Kidney (tissue), 14 donors: ENCODE results near the gene RTP5. TPM values are rescaled to one million over a fixed set of nuclear protein-coding genes. Genes with fewer than 3 reads are reported as not detected.

Source experiments
- DNase-seq, 5 donors: peaks; one replicate each; pipeline ENCODE4 v3.0.0-alpha.2; 2013 to 2020
- FAIRE-seq: peaks from 2 replicates; lab custom pipeline; 2012; peaks lifted over from hg19 to GRCh38; lab: Jason Lieb, UNC
- H3K27ac ChIP-seq, 2 donors: one replicate each; pipeline ENCODE4 v1.7.0; 2013; ENCODE audit warnings: low read depth in 2 of 2, low read length in 2 of 2, inconsistent platforms in 1 of 2
- H3K27me3 ChIP-seq: one replicate; pipeline ENCODE4 v1.7.1; 2013; ENCODE audit warnings: low read length, inconsistent platforms; ENCODE audit not compliant: control insufficient read depth, insufficient read depth
- H3K36me3 ChIP-seq, 3 donors: one replicate each; pipeline versions ENCODE4 v1.7.0 to v1.7.1; 2013; ENCODE audit warnings: low read length in 3 of 3, control low read depth in 1 of 3, inconsistent platforms in 1 of 3; ENCODE audit not compliant: insufficient read depth in 3 of 3, control insufficient read depth in 2 of 3
- H3K4me1 ChIP-seq, 3 donors: one replicate each; pipeline versions ENCODE4 v1.7.0 to v1.7.1; 2013; ENCODE audit warnings: low read length in 3 of 3, inconsistent platforms in 1 of 3, low read depth in 1 of 3; ENCODE audit not compliant: control insufficient read depth in 2 of 3, insufficient read depth in 2 of 3
- H3K4me3 ChIP-seq, 3 donors: one replicate each; pipeline versions ENCODE4 v1.7.0 to v1.8.1; 2013; ENCODE audit warnings: low read length in 3 of 3, control low read depth in 1 of 3, inconsistent platforms in 1 of 3
- H3K9ac ChIP-seq, 3 donors: one replicate each; pipeline versions ENCODE4 v1.7.0 to v1.7.1; 2013; ENCODE audit warnings: low read length in 3 of 3, control low read depth in 1 of 3, inconsistent platforms in 1 of 3
- H3K9me3 ChIP-seq, 3 donors: one replicate each; pipeline versions ENCODE4 v1.7.0 to v1.7.1; 2013; ENCODE audit warnings: low read length in 3 of 3, control low read depth in 1 of 3, inconsistent platforms in 1 of 3; ENCODE audit not compliant: control insufficient read depth in 2 of 3, insufficient read depth in 1 of 3
- intact Hi-C: fragments of 100-400 bp; cut with DNase I; formaldehyde crosslinking; loops from one replicate; pipeline ENCODE4 v1.11.1; 2022
- polyA plus RNA-seq: library from polyadenylated mRNA; stranded (reverse); fragments of 350-450 nt; fragmentation: Illumina TruSeq; extraction: RNeasy Lipid Tissue Mini Kit (QIAGEN cat#74804); gene quantifications from one replicate; pipeline ENCODE4 v1.2.3, GENCODE V29; 2014; ENCODE audit warnings: low read depth, low replicate concordance; ENCODE audit not compliant: insufficient read depth
- total RNA-seq: library from RNA; stranded (reverse); fragmentation: NEBNext Ultra II Directional; extraction: Animal tissue kit (Norgen Biotek cat#: 25700); gene quantifications from one replicate; pipeline ENCODE4 v1.2.1, GENCODE V29; 2021
- TF ChIP-seq, protein P1 (sequence below): IDR thresholded peaks from 3 replicates; pipeline ENCODE4 v1.5.1; 2012; ENCODE audit warnings: mild to moderate bottlenecking, moderate library complexity, borderline replicate concordance; ENCODE audit not compliant: insufficient read depth; ENCODE audit errors: extremely low read depth
- donor health status: control.
- donor health status: control.
- donor health status: control.
- donor health status: control.
- donor health status: control.
- donor health status: DM: yes; HTN: yes; CAD: no.
- donor health status: Normal renal cell carcinoma (clear cell type).

The RTP5 gene
- total and polyA plus RNA-seq, 2 donors from 2014 or later = 0.13 TPM; not detected in 1

DNA sequence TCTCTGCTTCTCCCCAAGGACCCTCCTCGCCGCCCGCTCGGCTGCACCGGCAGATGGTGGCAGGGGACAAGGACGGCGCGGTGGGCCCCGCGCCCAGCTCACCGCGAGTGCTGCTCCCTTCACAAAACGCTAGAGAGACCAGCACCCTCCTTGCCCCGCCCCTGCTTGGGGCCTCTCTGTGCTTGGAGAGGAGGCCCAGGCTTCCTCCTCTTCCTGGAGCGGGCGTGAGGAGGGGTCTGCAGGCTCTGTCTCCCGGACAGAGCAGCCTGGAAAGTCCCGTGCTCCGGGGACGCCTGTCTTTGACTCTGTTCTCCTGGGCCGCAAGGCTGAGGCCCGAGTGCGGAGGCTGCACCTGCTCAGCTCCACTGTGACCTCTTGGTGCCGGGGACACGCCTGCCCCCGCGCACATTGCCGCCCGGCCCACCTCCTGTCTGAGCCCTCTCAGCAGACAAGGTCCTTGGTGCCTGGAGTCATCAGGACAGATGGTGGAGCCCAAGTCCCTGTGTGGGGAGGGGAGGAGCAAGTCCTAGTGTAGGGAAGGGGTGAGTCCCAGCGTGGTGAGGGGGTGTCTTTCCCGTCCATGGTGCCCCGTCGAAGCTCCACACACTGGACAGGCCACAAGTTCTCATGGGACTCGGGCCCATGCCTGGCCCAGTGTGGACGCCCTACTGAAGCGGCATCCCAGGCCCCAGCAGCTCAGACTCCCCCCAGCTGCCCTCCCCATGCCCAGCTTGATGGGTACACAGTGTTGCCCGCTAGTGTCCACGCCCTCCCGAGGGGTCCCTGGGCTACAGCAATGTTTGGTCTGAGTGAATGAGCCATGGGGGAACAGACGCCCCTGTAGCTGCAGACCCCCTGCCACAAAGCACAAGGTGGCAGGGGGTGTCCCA lies 33.8 kb downstream of the RTP5 start:
- no peak for FAIRE-seq

DNA sequence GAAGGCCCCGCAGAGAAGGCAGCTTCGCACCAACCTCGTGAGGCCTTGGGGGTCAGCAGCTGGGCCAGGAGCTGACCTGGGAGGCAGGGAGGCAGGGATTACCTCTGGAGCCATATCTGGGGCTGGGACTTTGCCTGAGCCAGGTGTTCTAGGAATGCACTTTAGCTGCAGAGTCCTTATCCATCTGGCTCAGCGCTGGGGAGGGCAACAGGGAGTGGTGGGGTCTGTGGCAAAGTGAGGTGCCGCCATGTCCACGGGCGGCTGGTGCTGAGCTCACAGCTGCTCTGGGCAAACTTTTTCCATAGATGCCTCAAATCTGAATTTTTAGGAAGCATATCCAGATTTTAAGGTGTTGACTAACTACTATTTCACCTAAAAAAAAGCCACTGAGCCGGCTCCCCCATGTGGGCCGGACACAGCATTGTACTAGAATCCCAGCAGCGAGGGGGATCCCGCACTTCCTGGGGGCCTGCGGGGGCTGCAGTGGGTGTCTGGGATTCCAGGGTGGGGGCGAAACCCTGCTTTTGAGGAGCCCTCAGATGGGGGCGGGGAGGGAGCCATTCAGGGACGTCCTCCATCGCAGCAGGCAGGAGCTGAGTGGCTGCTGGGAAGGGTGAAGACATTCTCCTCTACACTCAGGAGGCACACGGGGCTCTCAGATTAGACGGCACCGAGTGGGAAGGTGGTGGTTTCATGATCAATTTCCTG lies 34.6 kb downstream of the RTP5 start:
- H3K27ac ChIP-seq = no peak overlapping the region

More for the DNA sequence above, 33.8 kb downstream of the RTP5 start:
- Histone ChIP-seq H3K27ac (no peak overlapping the region), H3K4me1 (peaks cover 0 to 5% (median 0%) of the 10 kb centered on the region in 3 donors), H3K36me3 (no peaks in the 10 kb centered on the region), H3K27me3 (no peaks in the 10 kb centered on the region), H3K9me3 (no peaks in the 10 kb centered on the region), H3K4me3 (no peak overlapping the region), H3K9ac (no peak overlapping the region)
- peak in 2 of 5 donors; percentile 63 to 68 for DNase-seq
- TF ChIP-seq, protein P1, sequence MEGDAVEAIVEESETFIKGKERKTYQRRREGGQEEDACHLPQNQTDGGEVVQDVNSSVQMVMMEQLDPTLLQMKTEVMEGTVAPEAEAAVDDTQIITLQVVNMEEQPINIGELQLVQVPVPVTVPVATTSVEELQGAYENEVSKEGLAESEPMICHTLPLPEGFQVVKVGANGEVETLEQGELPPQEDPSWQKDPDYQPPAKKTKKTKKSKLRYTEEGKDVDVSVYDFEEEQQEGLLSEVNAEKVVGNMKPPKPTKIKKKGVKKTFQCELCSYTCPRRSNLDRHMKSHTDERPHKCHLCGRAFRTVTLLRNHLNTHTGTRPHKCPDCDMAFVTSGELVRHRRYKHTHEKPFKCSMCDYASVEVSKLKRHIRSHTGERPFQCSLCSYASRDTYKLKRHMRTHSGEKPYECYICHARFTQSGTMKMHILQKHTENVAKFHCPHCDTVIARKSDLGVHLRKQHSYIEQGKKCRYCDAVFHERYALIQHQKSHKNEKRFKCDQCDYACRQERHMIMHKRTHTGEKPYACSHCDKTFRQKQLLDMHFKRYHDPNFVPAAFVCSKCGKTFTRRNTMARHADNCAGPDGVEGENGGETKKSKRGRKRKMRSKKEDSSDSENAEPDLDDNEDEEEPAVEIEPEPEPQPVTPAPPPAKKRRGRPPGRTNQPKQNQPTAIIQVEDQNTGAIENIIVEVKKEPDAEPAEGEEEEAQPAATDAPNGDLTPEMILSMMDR = no peak
- intact Hi-C loops = no loop called here

DNA sequence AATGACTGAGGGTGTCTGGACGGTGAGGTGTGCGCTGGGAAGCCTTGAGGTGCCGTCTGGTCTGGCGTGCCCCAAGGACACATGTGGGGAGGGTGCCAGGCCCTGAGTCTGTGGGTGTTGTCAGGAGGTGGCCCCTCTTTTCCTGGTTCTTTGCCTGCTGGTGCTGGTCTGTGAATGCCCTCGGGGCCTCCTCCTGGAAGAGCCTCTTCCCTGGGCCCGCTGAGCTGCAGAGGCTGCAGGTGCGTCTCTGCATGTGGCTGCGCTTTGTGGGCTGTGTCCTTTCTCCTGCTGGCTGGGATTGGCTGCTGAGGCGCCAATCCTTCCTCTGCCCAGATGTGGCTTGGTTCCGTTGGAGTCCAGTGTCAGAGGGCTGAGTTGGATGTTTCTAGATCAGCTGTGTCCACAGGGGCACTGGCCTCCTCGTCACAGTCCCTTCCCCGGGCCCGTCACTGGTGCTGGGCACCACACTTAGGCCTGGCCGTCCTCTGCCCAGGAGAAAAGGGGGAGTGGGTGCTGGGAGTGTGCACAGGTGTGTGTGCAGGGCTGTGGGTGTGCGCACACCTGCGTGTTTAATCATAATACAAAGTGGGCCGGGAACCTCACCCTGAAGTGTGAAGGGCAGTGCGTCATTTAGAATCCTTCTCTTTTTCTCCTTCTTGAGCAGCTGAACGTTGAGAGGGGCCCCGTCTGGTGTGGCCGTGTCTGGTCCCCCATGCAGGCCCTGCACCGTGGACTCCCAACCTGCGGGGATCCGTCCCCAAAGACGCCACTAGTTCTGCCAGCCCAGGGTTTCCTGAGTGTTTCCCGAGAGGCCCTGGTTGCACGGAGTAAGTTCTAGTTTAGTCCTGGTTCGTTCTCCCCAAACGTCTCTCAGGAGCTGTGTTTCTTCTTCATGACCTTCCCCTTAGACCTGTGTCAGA lies 35.5 kb downstream of the RTP5 start:
- H3K4me1 ChIP-seq = peaks cover 0 to 3% (median 0%) of the 10 kb centered on the region in 3 donors
- no peaks in the 10 kb centered on the region for H3K36me3 ChIP-seq
- no peak overlapping the region for H3K9ac ChIP-seq
- intact Hi-C loops = no loop called here
- DNase-seq (no peak), FAIRE-seq (no peak)
- H3K4me3 ChIP-seq = no peak overlapping the region
- H3K27ac ChIP-seq = no peak overlapping the region
- TF ChIP-seq, protein P1 = no peak
- no peaks in the 10 kb centered on the region for H3K9me3 ChIP-seq
- H3K27me3 ChIP-seq = no peaks in the 10 kb centered on the region

More for the DNA sequence above, 34.6 kb downstream of the RTP5 start:
- no peak overlapping the region for H3K9ac ChIP-seq
- H3K27me3 ChIP-seq = no peaks in the 10 kb centered on the region
- H3K9me3 ChIP-seq = no peaks in the 10 kb centered on the region
- H3K4me3 ChIP-seq = no peak overlapping the region
- TF ChIP-seq, protein P1 = no peak
- H3K36me3 ChIP-seq = no peaks in the 10 kb centered on the region
- intact Hi-C loops = no loop called here
- H3K4me1 ChIP-seq = peaks cover 0 to 5% (median 0%) of the 10 kb centered on the region in 3 donors
- peak in 1 of 5 donors; percentile 45 for DNase-seq
- no peak for FAIRE-seq
